Panc1 (cell line): ENCODE measurements around the gene TSNAXIP1. TPM values are rescaled to one million over a fixed set of nuclear protein-coding genes. Genes with fewer than 3 reads are reported as not detected.

ENCODE experiments used
- ATAC-seq: fragments of 200-7000 bp; cut with Tn5 transposase; 2 replicates; pipeline ENCODE4 v1.9.1; 2020; ENCODE audit warnings: mild to moderate bottlenecking, moderate library complexity
- BruUV-seq: library from RNA; stranded (reverse); fragments of 400-500 nt; replicated peaks from 2 replicates; lab custom pipeline; 2021; lab: Mats Ljungman, UMichigan
- CTCF ChIA-PET: fragments of 300-600 bp; sonication (Branson Sonifier 250); formaldehyde crosslinking; loops from one replicate; lab custom pipeline; 2022; ENCODE audit warnings: antibody characterized with exemption; lab: Charles Lee
- POLR2A ChIA-PET: fragments of 300-600 bp; sonication (Branson Sonifier 250); formaldehyde crosslinking; loops from one replicate; lab custom pipeline; 2022; ENCODE audit warnings: antibody characterized with exemption; lab: Charles Lee
- DNase-seq: peaks from one replicate; pipeline ENCODE4 v3.0.0-alpha.2; 2010; ENCODE audit warnings: low read depth, low spot score
- H3K27ac ChIP-seq: 2 replicates; pipeline ENCODE4 v1.5.1; 2011; ENCODE audit warnings: mild to moderate bottlenecking, low read length, inconsistent platforms
- H3K27me3 ChIP-seq: fragments of 200-500 bp; sonication (Bioruptor generic); 2 replicates; pipeline ENCODE4 v1.6.0; 2014; ENCODE audit warnings: low read length, inconsistent platforms; ENCODE audit not compliant: control insufficient read depth, insufficient read depth
- H3K36me3 ChIP-seq: fragments of 200-500 bp; sonication (Bioruptor generic); 2 replicates; pipeline ENCODE4 v1.5.1; 2014; ENCODE audit warnings: inconsistent platforms, mild to moderate bottlenecking, low read length, moderate library complexity; ENCODE audit not compliant: control insufficient read depth, insufficient read depth
- H3K4me1 ChIP-seq: 2 replicates; pipeline ENCODE4 v1.5.1; 2011; ENCODE audit warnings: inconsistent platforms, mild to moderate bottlenecking, low read length, moderate library complexity; ENCODE audit not compliant: control insufficient read depth, insufficient read depth
- H3K4me3 ChIP-seq, 2 experiments: 2 replicates each; pipeline ENCODE4 v1.5.1; 2011 to 2012; ENCODE audit warnings: low read depth in 2 of 2, low read length in 2 of 2, mild to moderate bottlenecking in 2 of 2, inconsistent platforms in 1 of 2, moderate library complexity in 1 of 2
- H3K9me3 ChIP-seq: fragments of 200-500 bp; sonication (Bioruptor generic); 2 replicates; pipeline ENCODE4 v1.5.1; 2014; ENCODE audit warnings: low read depth, mild to moderate bottlenecking, inconsistent platforms, low read length, moderate library complexity; ENCODE audit not compliant: control insufficient read depth, insufficient read depth
- CTCF ChIP-seq: fragments of 450-650 bp; IDR thresholded peaks from 2 replicates; pipeline ENCODE4 v1.5.1; 2017; ENCODE audit warnings: mild to moderate bottlenecking
- POLR2AphosphoS5 ChIP-seq: IDR thresholded peaks from 2 replicates; pipeline ENCODE4 v1.6.1; 2012; ENCODE audit warnings: mild to moderate bottlenecking, low read depth, low read length, moderate library complexity
- REST ChIP-seq, 2 experiments: IDR thresholded peaks; 2 replicates each; pipeline ENCODE4 v1.6.1; 2011 to 2012; ENCODE audit warnings: low read depth in 2 of 2, control low read depth in 1 of 2, low read length in 1 of 2, mild to moderate bottlenecking in 1 of 2, moderate library complexity in 1 of 2; ENCODE audit not compliant: insufficient read depth in 1 of 2
- SIN3A ChIP-seq: IDR thresholded peaks from 2 replicates; pipeline ENCODE4 v1.6.1; 2012; ENCODE audit warnings: low read depth, mild to moderate bottlenecking, low read length, moderate library complexity, borderline replicate concordance; ENCODE audit not compliant: insufficient read depth
- TCF7L2 ChIP-seq: IDR thresholded peaks from 2 replicates; pipeline ENCODE4 v1.6.1; 2011; ENCODE audit warnings: mild to moderate bottlenecking, low read depth, low read length, inconsistent platforms
- in situ Hi-C: cut with HindIII; loops from 2 replicates; pipeline ENCODE4 v1.10.0; 2016; ENCODE audit warnings: low sequenced_read_pairs, low pct_unique_long_range_greater_than_20kb
- intact Hi-C: fragments of 100-400 bp; cut with micrococcal nuclease; formaldehyde crosslinking; loops from one replicate; pipeline ENCODE4 v1.10.0; 2022; ENCODE audit not compliant: unreplicated experiment
- total RNA-seq: library from RNA; stranded (reverse); gene quantifications from one replicate; pipeline ENCODE4 v1.2.1, GENCODE V29; 2021; ENCODE audit not compliant: unreplicated experiment

The TSNAXIP1 gene
- total RNA-seq, 1 experiment from 2014 or later: 1.6 TPM

- no peak for DNase-seq
- H3K27ac ChIP-seq: no peak overlapping the region
- H3K27me3 ChIP-seq: no peaks in the 10 kb centered on the region
- TF ChIP-seq REST (IDR thresholded peaks at IDR 0.05; ENCODE audit: insufficient read depth in 1 of 2, low read depth in 2 of 2, low read length in 1 of 2) (no peak), TCF7L2 (no peak), CTCF (no peak), POLR2AphosphoS5 (no peak), SIN3A (no peak)
- CTCF ChIA-PET: no interaction called here
- no peaks in the 10 kb centered on the region for H3K9me3 ChIP-seq
- POLR2A ChIA-PET: no interaction called here
- BruUV-seq: no TSS peak
- ATAC-seq: no peak
- intact Hi-C loops: no loop called here
- in situ Hi-C loops: no loop called here
- no peak overlapping the region for H3K4me3 ChIP-seq
- H3K4me1 ChIP-seq: 0 out of 2 replicates have a peak, but pooled peaks cover 2% of the 10 kb centered on the region
- H3K36me3 ChIP-seq: no peaks in the 10 kb centered on the region
These were observed 23.4 kb upstream of the TSNAXIP1 start for GRCh38 chr16:67783353-67783725.

- no peak overlapping the region for H3K4me3 ChIP-seq
- ChIA-PET CTCF (no interaction called here), POLR2A (no interaction called here)
- H3K27me3 ChIP-seq: no peaks in the 10 kb centered on the region
- no TSS peak for BruUV-seq
- DNase-seq (no peak), ATAC-seq (no peak)
- TF ChIP-seq REST (IDR thresholded peaks at IDR 0.05; ENCODE audit: insufficient read depth in 1 of 2, low read depth in 2 of 2, low read length in 1 of 2) (no peak), TCF7L2 (no peak), CTCF (no peak), POLR2AphosphoS5 (no peak), SIN3A (no peak)
- intact Hi-C loops: no loop called here
- H3K27ac ChIP-seq: no peak overlapping the region
- no peaks in the 10 kb centered on the region for H3K4me1 ChIP-seq
- no peaks in the 10 kb centered on the region for H3K9me3 ChIP-seq
- no peaks in the 10 kb centered on the region for H3K36me3 ChIP-seq
- in situ Hi-C loops: no loop called here
These were observed 20.2 kb upstream of the TSNAXIP1 start for GRCh38 chr16:67786491-67786890.
